Cardiac muscle cell (in vitro differentiated cells and primary cell): Measurements from ENCODE around the gene FYB1. TPM values are rescaled to one million over a fixed set of nuclear protein-coding genes. Genes with fewer than 3 reads are reported as not detected.

ENCODE experiments used
- DNase-seq, 2 donors: peaks; one replicate each; pipeline versions ENCODE4 v3.0.0 to v3.0.0-alpha.2; 2010 to 2017; ENCODE audit warnings: low read depth in 1 of 2, low spot score in 1 of 2
- H3K27ac ChIP-seq: fragments of 200-600 bp; sonication (generic); 2 replicates; pipeline ENCODE4 v1.5.1; 2016
- H3K27me3 ChIP-seq: fragments of 200-600 bp; sonication (generic); 2 replicates; pipeline ENCODE4 v1.6.0; 2016; ENCODE audit warnings: control low read depth
- H3K36me3 ChIP-seq: fragments of 200-600 bp; sonication (generic); 2 replicates; pipeline ENCODE4 v1.5.1; 2016; ENCODE audit warnings: control low read depth
- H3K4me1 ChIP-seq: fragments of 200-600 bp; sonication (generic); 2 replicates; pipeline ENCODE4 v1.8.1; 2017; ENCODE audit warnings: low read depth, mild to moderate bottlenecking, mixed run types
- H3K4me3 ChIP-seq: fragments of 200-600 bp; sonication (generic); 2 replicates; pipeline ENCODE4 v1.5.1; 2016; ENCODE audit warnings: mild to moderate bottlenecking
- H3K9me3 ChIP-seq: fragments of 200-600 bp; sonication (generic); 2 replicates; pipeline ENCODE4 v1.5.1; 2017; ENCODE audit warnings: low read depth, mild to moderate bottlenecking, control low read depth
- CTCF ChIP-seq: IDR thresholded peaks from 2 replicates; pipeline ENCODE4 v1.5.1; 2012; ENCODE audit warnings: low read depth, mild to moderate bottlenecking, low read length
- polyA plus RNA-seq: library from polyadenylated mRNA; unstranded; fragments of >200 nt; fragmentation: Nextera tagmentation; extraction: Ambion mirVana; gene quantifications from 2 replicates; pipeline ENCODE4 v1.2.1, GENCODE V29; 2016
- total RNA-seq: library from RNA; depleted of rRNA; stranded (reverse); fragments of >200 nt; gene quantifications from 2 replicates; pipeline ENCODE4 v1.2.3, GENCODE V29; 2016

Gene FYB1
- total RNA-seq (0.42 TPM in 1 of 2 replicates, not detected in the other), polyA plus RNA-seq (not detected in 2 replicates)

GRCh38 chr5:39219437-39219836 lies at the start of gene FYB1:
Gene FYB1, minus strand, starts transcription at chr5:39219563. Its CDS starts 16,603 bp downstream, at chr5:39202960.
- Histone ChIP-seq H3K9me3 (no peaks in the 10 kb centered on the region), H3K27me3 (no peaks in the 10 kb centered on the region), H3K4me3 (no peak within 1 kb of the TSS), H3K4me1 (no peaks in the 10 kb centered on the region), H3K27ac (no peak within 1 kb of the TSS), H3K36me3 (no peaks in the 10 kb centered on the region)
- TF ChIP-seq CTCF = no peak
- peak in 1 of 2 donors; percentile 58 for DNase-seq

GRCh38 chr5:39267186-39267585 lies 47.8 kb upstream of the FYB1 start:
- no peaks in the 10 kb centered on the region for H3K4me1 ChIP-seq
- no peaks in the 10 kb centered on the region for H3K36me3 ChIP-seq
- no peaks in the 10 kb centered on the region for H3K9me3 ChIP-seq
- H3K27ac ChIP-seq = no peak overlapping the region
- H3K4me3 ChIP-seq = no peak overlapping the region
- DNase-seq = no peak
- H3K27me3 ChIP-seq = no peaks in the 10 kb centered on the region
- TF ChIP-seq CTCF = no peak

- Histone ChIP-seq H3K4me3 (no peak overlapping the region), H3K27ac (no peak overlapping the region), H3K9me3 (no peaks in the 10 kb centered on the region), H3K36me3 (no peaks in the 10 kb centered on the region), H3K4me1 (no peaks in the 10 kb centered on the region), H3K27me3 (no peaks in the 10 kb centered on the region)
- no peak for DNase-seq
- TF ChIP-seq CTCF = no peak
Observed at GRCh38 chr5:39266442-39266841, 47.1 kb upstream of the FYB1 start.

GRCh38 chr5:39264528-39264927 lies 45.2 kb upstream of the FYB1 start:
- no peak for TF ChIP-seq CTCF
- Histone ChIP-seq H3K27ac (no peak overlapping the region), H3K4me3 (no peak overlapping the region), H3K27me3 (no peaks in the 10 kb centered on the region), H3K9me3 (no peaks in the 10 kb centered on the region), H3K36me3 (no peaks in the 10 kb centered on the region), H3K4me1 (no peaks in the 10 kb centered on the region)
- no peak for DNase-seq

DNA sequence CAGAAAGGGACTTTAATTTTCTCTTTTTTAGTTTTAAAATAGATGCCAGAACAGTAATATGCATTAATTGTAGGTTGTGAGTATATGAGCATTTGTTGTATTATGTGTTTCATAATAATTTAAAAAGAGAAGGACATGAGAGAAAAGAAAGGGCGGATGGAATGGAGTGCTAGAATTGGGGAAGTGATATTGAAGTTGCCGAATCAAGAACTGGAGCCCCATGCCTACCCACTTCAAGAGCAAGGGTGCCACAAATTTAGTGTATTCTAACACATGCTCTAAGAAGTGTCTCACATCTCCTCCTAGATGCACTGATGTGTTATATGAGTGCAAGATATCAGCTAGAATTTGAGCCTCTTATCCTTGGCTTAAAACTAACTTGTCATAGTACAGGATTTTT lies 43.6 kb upstream of the FYB1 start:
- no peak for TF ChIP-seq CTCF
- no peak for DNase-seq
- H3K9me3 ChIP-seq = no peaks in the 10 kb centered on the region
- no peaks in the 10 kb centered on the region for H3K36me3 ChIP-seq
- H3K27ac ChIP-seq = no peak overlapping the region
- no peaks in the 10 kb centered on the region for H3K4me1 ChIP-seq
- no peaks in the 10 kb centered on the region for H3K27me3 ChIP-seq
- no peak overlapping the region for H3K4me3 ChIP-seq

DNA sequence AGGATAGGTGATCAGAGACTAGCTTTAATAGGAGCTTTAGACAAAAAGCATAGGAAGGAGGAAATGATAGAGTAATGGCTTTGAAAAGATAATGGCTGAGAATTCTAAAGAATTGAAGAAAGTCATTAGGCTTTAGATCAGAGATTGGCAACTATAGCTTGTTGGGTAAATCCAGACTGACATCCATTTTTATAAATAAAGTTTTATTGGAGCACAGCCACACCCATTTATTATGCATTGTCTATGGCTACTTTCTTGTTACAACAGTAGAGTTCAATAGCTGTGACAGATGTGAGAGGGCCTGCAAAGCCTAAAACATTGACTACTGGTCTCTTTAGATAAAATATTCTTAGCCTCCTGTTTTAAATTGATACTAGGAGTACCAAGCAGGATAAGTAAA lies 40.7 kb upstream of the FYB1 start:
- no peak for DNase-seq
- TF ChIP-seq CTCF = no peak

More for the DNA sequence above, 40.7 kb upstream of the FYB1 start:
- H3K4me1 ChIP-seq = no peaks in the 10 kb centered on the region
- no peaks in the 10 kb centered on the region for H3K36me3 ChIP-seq
- no peaks in the 10 kb centered on the region for H3K27me3 ChIP-seq
- no peak overlapping the region for H3K27ac ChIP-seq
- H3K9me3 ChIP-seq = no peaks in the 10 kb centered on the region
- H3K4me3 ChIP-seq = no peak overlapping the region
